HG02884 (cell line): ENCODE measurements around the gene SORCS2.

Experiments
- ATAC-seq: cut with Tn5 transposase; IDR thresholded peaks from one replicate; pipeline ENCODE4 v1.9.1; 2021; ENCODE audit warnings: mild to moderate bottlenecking, moderate library complexity; ENCODE audit not compliant: unreplicated experiment

The SORCS2 gene

GRCh38 chr4:7299908-7300710, 107.8 kb downstream of the SORCS2 start:
- ATAC-seq, result no peak

GRCh38 chr4:7300711-7301095, 108.4 kb downstream of the SORCS2 start:
- ATAC-seq, result no peak

GRCh38 chr4:7301126-7301785, 108.9 kb downstream of the SORCS2 start:
- no peak for ATAC-seq

GRCh38 chr4:7301846-7302630, 109.7 kb downstream of the SORCS2 start:
- ATAC-seq, result no peak

- no peak for ATAC-seq
These were observed 110.6 kb downstream of the SORCS2 start for GRCh38 chr4:7302781-7303404.

GRCh38 chr4:7303561-7303960, 111.2 kb downstream of the SORCS2 start:
- no peak for ATAC-seq

GRCh38 chr4:7304436-7304835, 112.1 kb downstream of the SORCS2 start:
- no peak for ATAC-seq

GRCh38 chr4:7306021-7306965, 114.0 kb downstream of the SORCS2 start:
- ATAC-seq, result no peak

GRCh38 chr4:7306986-7307385, 114.6 kb downstream of the SORCS2 start:
- no peak for ATAC-seq

- ATAC-seq, result no peak
These were observed 115.2 kb downstream of the SORCS2 start for GRCh38 chr4:7307394-7308099.

GRCh38 chr4:7309181-7309580, 116.8 kb downstream of the SORCS2 start:
- no peak for ATAC-seq

- ATAC-seq, result no peak
These were observed 117.5 kb downstream of the SORCS2 start for GRCh38 chr4:7309636-7310390.

GRCh38 chr4:7310451-7310850, 118.1 kb downstream of the SORCS2 start:
- no peak for ATAC-seq

- ATAC-seq, result no peak
These were observed 118.9 kb downstream of the SORCS2 start for GRCh38 chr4:7311205-7311604.

- no peak for ATAC-seq
These were observed 120.4 kb downstream of the SORCS2 start for GRCh38 chr4:7312691-7313090.

- no peak for ATAC-seq
These were observed 121.0 kb downstream of the SORCS2 start for GRCh38 chr4:7313347-7313811.

GRCh38 chr4:7313991-7314390, 121.7 kb downstream of the SORCS2 start:
- no peak for ATAC-seq

- ATAC-seq, result no peak
These were observed 122.9 kb downstream of the SORCS2 start for GRCh38 chr4:7315286-7315685.

GRCh38 chr4:7315935-7316334, 123.6 kb downstream of the SORCS2 start:
- ATAC-seq, result no peak
